Nephron progenitor cell (in vitro differentiated cells): ENCODE data around the gene TRAPPC6A.

Experiments
- DNase-seq: peaks from one replicate; pipeline ENCODE4 v3.0.0; 2021
- H3K27ac Mint-ChIP-seq: 2 replicates; pipeline ENCODE4 v1.8.0; 2021; ENCODE audit warnings: mild to moderate bottlenecking, moderate library complexity, mixed read lengths
- H3K27me3 Mint-ChIP-seq: 2 replicates; pipeline ENCODE4 v1.8.0; 2021; ENCODE audit warnings: mild to moderate bottlenecking, low read depth, mixed read lengths; ENCODE audit not compliant: poor library complexity
- H3K36me3 Mint-ChIP-seq: 2 replicates; pipeline ENCODE4 v1.8.0; 2021; ENCODE audit warnings: low read depth, mixed read lengths
- H3K4me1 Mint-ChIP-seq: 2 replicates; pipeline ENCODE4 v1.8.0; 2021; ENCODE audit warnings: mixed read lengths
- H3K4me3 Mint-ChIP-seq: 2 replicates; pipeline ENCODE4 v1.8.0; 2021; ENCODE audit warnings: mild to moderate bottlenecking, moderate library complexity, mixed read lengths
- H3K9me3 Mint-ChIP-seq: 2 replicates; pipeline ENCODE4 v1.8.0; 2021; ENCODE audit warnings: mild to moderate bottlenecking, moderate library complexity, mixed read lengths
- TF ChIP-seq, protein P1 (sequence below): fragments of 200-600 bp; sonication (generic); IDR thresholded peaks from 2 replicates; pipeline ENCODE4 v1.5.0; 2021; ENCODE audit warnings: antibody characterized with exemption

The TRAPPC6A gene

DNA sequence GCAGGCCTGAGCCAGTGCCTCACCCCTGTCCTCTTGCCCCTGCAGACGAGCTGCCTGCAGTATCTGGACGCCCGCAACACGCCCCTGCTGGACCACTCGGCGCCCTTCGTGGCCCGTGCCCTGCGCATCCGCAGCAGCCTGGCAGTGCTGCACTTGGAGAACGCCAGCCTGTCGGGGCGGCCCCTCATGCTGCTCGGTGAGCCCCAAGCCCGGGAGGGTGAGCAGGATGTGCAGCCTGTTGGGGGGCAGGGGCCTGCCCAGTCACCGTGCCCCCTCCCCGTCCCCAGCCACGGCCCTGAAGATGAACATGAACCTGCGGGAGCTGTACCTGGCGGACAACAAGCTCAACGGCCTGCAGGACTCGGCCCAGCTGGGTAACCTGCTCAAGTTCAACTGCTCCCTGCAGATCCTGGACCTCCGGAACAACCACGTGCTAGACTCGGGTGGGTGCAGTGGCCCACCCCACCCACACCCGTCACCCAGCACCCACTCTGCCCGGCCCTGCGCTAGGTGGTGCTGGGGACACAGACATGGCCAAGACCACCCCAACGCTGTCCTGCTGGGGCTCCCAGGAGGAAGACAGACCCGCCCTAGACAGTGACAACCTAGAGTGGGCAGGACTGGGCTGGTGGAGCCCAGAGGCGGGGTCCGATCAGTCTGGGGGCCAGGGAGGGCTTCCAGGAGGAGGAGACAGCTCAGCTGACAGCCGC, 35.9 kb downstream of the TRAPPC6A start:
- no peak for DNase-seq
- TF ChIP-seq, protein P1, sequence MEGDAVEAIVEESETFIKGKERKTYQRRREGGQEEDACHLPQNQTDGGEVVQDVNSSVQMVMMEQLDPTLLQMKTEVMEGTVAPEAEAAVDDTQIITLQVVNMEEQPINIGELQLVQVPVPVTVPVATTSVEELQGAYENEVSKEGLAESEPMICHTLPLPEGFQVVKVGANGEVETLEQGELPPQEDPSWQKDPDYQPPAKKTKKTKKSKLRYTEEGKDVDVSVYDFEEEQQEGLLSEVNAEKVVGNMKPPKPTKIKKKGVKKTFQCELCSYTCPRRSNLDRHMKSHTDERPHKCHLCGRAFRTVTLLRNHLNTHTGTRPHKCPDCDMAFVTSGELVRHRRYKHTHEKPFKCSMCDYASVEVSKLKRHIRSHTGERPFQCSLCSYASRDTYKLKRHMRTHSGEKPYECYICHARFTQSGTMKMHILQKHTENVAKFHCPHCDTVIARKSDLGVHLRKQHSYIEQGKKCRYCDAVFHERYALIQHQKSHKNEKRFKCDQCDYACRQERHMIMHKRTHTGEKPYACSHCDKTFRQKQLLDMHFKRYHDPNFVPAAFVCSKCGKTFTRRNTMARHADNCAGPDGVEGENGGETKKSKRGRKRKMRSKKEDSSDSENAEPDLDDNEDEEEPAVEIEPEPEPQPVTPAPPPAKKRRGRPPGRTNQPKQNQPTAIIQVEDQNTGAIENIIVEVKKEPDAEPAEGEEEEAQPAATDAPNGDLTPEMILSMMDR: no peak
- peaks cover 33% of the 10 kb centered on the region for H3K4me1 Mint-ChIP-seq
- peaks cover 19% of the 10 kb centered on the region for H3K36me3 Mint-ChIP-seq
- no peaks in the 10 kb centered on the region for H3K9me3 Mint-ChIP-seq
- peak overlapping the region; percentile 93 for H3K27ac Mint-ChIP-seq
- H3K27me3 Mint-ChIP-seq: no peaks in the 10 kb centered on the region
- no peak overlapping the region for H3K4me3 Mint-ChIP-seq

- Mint-ChIP-seq H3K27ac (peak overlapping the region; percentile 51), H3K4me1 (peaks cover 33% of the 10 kb centered on the region), H3K27me3 (no peaks in the 10 kb centered on the region), H3K9me3 (no peaks in the 10 kb centered on the region), H3K36me3 (peaks cover 19% of the 10 kb centered on the region), H3K4me3 (no peak overlapping the region)
- TF ChIP-seq, protein P1: no peak
- DNase-seq: no peak
These were observed 36.7 kb downstream of the TRAPPC6A start for GRCh38 chr19:45141203-45141900.

GRCh38 chr19:45140533-45140932, 37.5 kb downstream of the TRAPPC6A start:
- no peak overlapping the region for H3K4me3 Mint-ChIP-seq
- H3K36me3 Mint-ChIP-seq: peaks cover 19% of the 10 kb centered on the region
- TF ChIP-seq, protein P1: no peak
- H3K27me3 Mint-ChIP-seq: no peaks in the 10 kb centered on the region
- peak overlapping the region; percentile 66 for H3K27ac Mint-ChIP-seq
- no peaks in the 10 kb centered on the region for H3K9me3 Mint-ChIP-seq
- H3K4me1 Mint-ChIP-seq: peaks cover 34% of the 10 kb centered on the region
- DNase-seq: no peak

GRCh38 chr19:45140144-45140503, 37.9 kb downstream of the TRAPPC6A start:
- H3K9me3 Mint-ChIP-seq: no peaks in the 10 kb centered on the region
- H3K36me3 Mint-ChIP-seq: peaks cover 19% of the 10 kb centered on the region
- no peak overlapping the region for H3K4me3 Mint-ChIP-seq
- TF ChIP-seq, protein P1: no peak
- no peak for DNase-seq
- H3K4me1 Mint-ChIP-seq: peaks cover 34% of the 10 kb centered on the region
- H3K27ac Mint-ChIP-seq: no peak overlapping the region
- no peaks in the 10 kb centered on the region for H3K27me3 Mint-ChIP-seq

- Mint-ChIP-seq H3K4me3 (no peak overlapping the region), H3K4me1 (peaks cover 37% of the 10 kb centered on the region), H3K36me3 (peaks cover 19% of the 10 kb centered on the region), H3K27me3 (no peaks in the 10 kb centered on the region), H3K9me3 (no peaks in the 10 kb centered on the region), H3K27ac (peak overlapping the region; percentile 57)
- DNase-seq: no peak
- TF ChIP-seq, protein P1: no peak
These were observed 38.5 kb downstream of the TRAPPC6A start for GRCh38 chr19:45139286-45140143.
